GM19324 (cell line): ENCODE results near the gene ASB6.
"Not testable (repeated sequence)": the region's sequence is repeated elsewhere in the genome, so short reads cannot be mapped to it uniquely, and the experiment has no call there.

Experiments
- ATAC-seq: cut with Tn5 transposase; IDR thresholded peaks from one replicate; pipeline ENCODE4 v1.9.1; 2021; ENCODE audit warnings: mild to moderate bottlenecking, moderate library complexity; ENCODE audit not compliant: unreplicated experiment, low FRiP score

Gene ASB6

DNA sequence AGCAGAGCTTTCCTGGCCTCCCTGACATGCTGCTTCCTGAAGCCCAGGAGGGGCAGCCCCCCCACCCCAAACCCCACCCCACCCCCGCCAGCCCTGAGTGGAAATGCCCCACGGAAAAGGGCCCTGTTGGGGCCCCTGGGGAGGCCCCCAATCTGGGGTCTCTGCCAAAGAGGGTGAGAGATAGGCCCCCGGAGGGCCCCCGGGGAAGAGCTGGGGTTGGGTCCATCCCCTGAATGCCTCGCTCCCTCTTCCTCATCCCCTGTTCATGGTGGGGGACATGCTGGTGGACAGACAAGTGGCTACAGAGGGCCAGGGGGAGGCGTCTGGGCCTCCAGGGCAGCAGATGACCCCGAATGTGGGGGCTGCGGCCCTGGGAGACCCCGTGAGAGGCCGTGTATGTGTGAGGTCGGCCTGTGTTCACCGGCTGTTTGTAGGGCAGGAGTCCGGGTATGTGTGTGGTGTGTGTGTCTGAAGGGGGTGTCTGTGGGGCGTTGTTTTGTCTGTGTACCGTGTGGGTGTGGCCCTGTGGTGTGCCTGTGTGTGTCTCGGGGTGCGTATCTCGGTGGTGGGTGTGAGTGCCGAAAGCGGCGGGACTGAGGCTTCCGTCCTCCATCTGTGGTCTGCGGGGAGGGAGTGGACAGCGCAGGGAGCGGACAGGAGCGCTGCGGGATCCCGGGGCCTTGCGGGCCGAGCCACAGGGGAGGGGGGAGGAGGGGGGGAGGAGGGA lies 32.3 kb downstream of the ASB6 start:
- no peak for ATAC-seq

DNA sequence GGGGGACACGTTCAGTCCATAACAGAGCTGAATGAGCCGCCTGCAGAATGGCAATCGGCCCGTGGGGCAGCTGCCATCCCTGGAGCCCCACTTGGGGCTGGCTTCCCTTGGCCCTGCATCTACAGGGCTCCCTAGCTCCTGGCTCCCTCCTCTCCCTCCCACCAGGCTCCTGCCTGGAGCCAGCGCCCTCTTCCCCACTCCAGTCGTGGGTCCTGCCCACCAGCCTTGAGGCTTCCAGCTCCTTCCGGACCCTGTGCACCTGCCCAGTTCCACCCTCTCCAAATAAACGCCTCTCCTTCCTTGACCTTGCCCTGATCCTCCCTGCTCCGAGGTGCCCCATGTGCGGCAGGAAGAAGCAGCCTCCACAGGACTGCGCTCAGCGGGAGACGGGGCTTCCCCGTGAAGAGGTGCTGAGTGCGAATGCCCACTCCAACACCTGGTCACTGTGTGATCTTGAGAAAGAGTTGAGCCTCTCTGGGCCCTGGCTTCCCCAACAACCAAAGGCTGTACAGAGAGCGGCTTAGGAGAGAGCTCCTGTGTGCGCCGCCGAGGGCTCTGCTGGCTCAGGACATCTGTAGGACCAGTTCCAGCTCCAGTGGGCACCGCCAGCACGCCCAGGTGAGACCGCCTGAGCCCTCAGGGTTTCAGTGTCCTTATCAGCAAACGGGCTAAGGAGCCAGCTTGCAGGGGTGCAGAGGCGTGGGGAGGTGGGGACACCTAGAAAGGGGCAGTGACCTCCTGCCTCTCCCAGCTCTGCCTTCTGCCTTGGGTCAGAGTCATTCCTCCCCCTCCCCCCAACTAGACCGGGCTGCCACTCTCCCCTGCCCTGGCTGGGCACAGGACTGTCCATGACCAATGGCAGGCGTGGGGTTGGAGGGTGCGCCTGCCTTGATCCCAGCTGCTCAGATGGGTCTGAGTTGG lies 33.1 kb downstream of the ASB6 start:
- ATAC-seq: no peak

DNA sequence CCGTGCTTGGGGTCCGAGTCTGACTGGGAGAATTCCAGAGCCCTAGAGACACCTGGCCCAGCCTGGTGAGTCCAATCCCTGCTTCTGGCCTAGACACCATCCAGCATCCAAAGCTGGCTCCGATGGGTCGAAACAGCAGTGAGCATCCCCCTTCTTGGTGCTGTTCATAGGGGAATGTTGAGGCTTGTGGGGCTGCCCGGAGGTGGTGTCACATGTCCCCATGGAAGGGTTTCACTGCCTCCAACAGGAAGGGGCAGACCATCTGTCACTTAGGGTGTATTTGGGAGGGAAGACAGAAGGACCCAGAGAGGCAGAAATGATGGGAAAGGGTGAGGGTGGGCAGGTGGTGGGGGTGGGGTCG lies 34.9 kb downstream of the ASB6 start:
- no peak for ATAC-seq

DNA sequence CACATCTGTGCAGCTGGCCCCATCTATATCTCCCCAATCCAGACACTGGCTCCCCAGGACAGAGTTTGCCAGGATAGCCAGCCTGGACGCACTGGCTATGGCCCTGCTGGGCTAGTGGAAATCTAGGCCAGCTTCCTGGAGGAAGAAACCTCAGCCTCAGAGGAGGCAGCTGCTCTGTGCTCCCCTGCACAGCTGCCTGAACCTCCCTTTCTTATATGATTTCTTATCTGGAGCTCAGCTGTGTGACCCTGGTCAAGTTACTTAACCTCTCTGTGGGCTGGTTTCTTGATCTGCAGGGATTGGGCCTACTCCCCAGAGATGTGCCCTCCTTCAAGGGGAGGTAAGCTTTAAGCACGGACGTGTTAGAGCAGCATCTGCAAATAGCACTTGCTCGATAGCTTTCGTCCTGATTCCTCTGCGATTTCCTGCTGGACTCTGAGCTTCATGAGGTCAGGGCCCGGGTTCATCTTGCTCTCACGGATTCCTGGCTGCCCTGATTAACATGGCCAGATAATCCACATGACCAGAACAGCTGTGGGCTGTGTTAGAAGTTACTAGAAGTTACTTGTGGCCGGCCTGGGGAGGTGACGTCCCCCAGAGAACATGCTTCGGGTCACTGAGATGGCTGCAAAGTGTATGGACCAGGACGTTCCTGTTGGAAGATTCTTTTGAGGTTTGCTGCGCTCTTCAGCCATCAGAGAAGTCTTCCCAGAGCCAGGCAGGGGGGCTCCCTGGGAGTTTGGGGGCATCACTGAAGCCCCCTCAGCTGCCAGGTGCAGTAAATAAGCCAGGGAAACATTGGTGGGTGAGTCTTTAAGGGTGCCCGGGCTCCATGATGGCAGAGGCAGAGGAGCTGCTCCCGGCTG lies 35.6 kb downstream of the ASB6 start:
- ATAC-seq: no peak

DNA sequence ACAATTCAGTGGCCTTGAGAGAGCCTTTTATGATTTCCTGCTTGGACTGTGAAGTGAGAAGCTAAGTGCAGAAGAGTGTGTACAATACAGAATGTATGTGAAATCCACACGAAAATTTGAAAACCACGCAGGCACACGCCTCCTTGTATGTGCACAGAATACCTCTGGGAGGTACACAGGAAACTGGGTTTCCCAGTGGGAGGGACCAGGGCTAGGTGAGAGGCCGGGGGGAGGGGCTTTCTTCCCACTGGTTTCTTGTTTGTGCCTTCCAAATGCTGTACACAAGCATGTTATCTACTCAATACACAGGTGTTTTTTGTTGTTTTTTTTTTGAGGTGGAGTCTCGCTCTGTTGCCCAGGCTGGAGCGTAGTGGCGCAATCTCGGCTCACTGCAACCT lies 37.2 kb downstream of the ASB6 start:
- ATAC-seq: no peak

DNA sequence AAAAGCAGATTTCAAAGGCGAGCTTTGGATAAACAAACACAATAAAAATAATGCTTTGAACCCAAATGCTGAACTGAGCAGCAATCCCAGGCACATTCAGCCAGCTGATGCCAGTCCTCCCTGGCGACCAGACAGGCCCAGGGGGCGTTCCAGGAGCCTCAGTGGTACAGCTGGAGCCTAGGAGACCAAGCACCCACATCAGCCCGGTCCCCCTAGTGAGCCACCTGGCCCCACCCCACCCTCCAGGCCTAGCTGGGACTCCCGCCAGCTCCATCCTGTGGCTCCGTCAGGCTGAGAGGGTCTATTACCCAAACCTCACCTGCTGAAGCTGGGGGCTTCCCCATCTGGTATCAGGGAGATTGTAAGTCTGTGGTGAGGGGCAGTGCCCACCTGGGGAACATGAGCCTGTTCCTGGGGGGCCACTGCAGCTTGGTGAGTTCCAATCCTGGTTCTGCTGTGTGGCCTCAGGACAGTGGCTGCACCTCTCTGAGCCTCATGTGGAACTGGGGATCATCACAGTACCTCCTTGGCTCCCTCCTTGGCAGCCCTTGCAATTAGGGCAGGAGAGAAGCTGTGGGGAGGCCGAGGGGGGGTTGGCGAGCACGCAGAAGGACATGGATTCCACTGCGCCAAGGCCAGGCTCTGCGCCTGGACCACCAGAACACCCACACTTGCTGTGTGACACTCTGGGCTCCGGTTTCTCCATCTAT lies 37.7 kb downstream of the ASB6 start:
- ATAC-seq: no peak

DNA sequence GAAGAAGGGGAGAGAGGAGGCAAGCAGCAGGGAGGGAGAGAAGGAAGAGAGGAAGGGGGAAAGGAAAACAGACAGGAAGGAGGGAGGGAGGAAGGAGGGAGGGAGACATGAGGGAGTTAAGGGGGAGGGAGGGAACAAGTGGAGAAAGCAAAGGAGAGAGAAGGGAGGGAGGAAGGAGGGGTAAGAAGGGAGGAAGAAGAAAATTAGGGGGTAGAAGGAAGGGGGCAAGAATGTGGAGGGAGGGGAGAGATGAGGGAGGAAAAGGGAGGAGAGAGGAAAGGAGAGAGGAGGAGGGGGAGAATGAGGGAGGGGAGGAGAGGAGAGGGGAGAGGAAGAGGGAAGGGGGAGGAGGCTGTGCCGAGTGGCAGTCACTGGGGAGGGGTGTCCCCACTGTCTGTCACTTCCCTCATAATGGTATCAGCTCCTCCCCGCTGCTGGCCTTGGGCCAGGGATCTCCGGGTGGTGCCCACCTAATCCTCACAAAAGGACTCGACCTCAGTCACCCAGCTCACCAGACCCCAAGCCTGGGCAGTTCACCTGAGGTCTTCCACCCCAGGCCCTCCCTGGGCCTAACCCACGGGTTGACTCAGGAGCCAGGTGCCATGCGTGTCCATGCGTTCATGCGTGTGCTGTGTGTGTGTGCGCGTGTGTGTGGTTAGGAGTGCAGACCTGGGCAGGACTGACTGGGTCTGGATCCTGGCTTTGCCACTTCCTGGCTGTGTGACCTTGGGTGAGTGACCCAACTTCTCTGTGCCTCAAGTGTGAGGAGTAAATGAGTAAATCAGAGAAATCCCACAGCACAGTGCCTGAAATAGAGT lies 39.1 kb downstream of the ASB6 start:
- ATAC-seq: no peak

DNA sequence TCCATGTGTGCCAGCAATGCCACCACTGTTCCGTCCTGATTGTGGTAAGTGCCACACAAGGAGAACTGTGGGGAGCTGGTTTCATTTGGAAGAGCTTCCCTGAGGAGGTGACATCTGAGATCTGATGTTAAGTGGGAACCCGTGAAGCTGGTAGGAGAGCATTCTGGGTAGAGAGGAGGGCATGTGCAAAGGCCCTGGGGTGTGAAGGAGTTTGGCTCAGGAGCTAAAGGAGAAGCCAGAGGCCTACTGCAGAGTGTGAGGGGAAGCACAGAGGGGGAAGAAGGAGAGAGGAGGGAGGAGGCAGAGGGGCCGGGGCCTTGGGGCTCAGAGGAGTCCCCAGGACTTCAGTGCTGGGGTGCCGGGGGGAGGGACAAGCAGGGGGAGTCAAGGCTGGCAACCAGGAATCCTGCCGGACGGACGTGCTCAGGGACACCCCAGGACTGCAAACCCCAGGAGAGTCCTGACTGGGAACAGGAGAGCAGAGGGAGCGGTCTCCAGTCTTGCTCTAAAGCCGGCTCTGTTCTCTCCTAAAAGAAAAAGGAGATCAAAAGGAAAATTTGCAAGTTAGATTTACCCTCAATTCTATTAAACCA lies 40.8 kb downstream of the ASB6 start:
- no peak for ATAC-seq

DNA sequence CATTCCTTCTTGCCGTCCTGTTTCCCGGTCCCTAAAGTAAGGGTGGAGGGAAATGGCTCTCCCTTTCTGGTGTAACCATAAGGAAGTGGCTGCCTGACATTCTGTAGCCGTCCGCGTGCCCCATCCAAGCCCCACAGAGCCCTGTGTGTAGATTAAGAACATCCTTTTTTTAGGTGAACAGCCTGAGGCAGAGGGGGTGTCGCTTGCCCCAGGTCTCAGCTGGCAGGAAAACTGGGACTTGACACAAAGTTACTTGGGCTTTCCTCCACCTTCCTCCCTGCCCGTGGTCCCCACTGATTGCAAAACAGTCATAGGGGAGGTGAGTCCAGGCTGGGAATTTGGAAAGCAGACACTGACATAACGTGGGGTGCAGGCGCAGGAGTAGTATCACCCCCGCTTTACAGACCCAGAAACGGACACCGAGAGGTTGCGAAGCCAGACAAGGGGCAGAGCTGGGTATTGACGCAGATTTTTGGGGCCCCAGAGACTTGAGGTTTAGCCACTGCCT lies 43.8 kb downstream of the ASB6 start:
- ATAC-seq: no peak

DNA sequence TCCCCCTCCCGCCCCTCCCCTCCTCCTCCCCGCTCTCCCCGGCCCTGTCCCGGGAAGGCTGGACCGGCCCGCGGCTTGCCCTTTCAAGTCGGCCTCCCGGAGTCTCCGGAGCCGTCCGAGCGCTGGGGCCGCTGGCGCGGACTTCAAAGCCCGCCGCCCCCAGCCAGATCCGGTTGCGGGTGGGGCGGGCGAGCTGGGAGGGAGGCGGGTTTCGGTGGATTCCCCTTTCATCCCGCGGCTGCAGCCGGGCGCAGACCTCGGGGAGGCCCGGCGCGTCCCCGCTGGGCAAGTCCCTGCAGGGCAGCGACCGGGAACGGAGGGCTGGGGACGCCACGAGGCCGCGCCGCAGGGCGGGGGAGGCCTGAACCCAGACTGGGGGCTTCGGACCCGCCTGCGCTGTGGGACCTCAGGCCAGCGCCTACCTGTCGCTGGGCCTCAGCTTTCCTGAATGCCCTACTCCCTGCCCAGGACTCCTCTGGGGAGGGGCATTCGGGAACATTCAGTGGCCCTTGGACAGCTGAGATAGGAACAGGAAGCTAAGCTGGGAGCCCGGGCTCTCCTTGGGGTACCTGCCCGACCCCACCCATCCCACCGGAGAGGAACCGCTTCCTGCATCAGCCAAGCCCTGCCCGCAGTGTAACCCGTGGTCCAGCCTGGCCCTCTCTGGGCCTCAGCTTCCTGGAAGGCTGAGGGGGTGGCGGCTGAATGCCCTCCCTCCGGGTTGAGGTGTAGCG lies 44.4 kb downstream of the ASB6 start:
- ATAC-seq: no peak

DNA sequence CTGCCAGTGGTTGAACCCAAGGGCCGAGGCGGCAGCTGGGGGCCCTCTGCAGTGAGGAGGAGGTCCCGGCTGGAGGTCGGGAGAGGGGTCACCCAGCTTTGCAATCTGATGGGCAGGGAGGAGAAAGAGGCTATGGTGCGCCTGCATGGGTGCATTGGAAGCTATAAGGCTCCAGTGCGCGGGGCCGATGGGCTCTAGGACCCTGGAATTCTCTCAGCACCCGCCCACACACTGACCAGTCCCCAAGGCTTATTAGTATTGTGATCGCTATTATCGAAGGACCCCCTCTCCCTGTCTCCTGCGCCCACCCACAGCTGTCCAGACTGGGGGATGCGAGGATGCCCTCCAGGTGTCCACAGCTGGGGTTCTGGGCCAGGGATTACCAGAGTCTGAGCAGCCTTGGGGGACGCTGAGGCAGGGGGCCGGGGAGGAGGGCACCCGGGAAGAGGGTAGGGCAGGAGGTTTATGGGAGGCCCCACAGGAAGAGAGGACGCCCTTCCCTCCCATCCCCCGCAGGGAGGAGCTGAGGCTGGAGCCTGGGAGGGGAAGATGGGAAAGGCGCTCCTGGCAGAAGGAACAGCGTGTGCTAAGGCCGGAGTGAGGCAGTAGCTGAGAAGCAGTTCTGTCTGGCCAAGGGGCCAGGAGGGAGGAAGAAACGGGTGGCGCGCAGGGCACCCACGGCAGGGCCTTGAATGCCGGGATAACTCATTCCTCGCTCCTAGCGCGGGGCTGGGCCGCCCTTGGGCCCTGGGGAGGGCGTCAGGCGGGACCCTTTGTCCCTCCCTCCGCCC lies 45.2 kb downstream of the ASB6 start:
- ATAC-seq: no peak

DNA sequence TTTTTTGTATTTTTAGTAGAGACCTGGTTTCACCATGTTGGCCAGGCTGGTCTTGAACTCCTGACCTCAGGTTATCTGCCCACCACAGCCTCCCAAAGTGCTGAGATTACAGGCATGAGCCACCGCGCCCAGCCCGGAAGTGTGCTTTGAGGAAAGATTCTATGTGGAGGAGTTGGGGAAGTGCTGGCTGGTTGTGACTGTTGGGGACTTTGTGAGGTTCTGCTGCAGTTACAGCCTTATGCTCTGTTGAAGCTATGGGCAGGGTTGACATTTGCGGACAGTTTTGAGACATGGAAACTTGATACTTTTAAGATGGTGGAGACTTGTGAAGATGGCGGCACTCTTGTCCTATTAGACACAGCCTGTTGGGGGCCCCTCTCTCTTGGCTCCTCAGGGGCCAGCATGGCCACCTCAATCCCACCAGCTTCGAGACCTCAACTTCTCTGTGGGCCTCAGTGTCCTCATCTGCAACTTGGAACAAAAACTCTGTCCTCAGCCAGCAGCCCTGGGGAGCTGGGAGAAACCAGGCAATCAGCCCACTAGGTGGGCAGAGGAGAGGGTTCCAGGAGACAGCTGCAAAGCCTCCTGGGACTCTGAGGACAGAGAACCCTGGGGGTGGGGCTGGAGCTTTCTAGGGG lies 45.9 kb downstream of the ASB6 start:
- ATAC-seq: no peak

DNA sequence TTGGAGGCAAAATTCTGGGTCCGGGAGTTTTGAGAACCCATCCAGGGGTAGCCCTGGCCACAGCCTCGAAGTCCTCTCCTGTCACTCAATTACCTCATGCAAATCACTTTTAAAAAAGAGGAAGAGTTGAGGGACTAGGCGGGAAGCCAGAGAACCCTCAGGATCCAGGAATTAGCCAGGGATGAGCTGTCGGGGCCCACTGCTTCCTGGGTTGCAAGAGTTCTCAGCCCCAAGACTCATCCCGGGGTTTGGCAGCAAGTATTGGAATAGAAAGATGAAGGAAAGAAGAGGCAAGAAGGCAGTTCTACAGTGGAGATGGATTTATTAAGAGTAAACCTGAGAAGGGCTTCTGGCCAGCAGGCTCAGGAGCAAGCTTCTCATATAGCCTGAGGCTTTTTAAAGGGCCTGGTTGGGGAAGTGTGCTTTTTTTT lies 46.6 kb downstream of the ASB6 start:
- no peak for ATAC-seq

DNA sequence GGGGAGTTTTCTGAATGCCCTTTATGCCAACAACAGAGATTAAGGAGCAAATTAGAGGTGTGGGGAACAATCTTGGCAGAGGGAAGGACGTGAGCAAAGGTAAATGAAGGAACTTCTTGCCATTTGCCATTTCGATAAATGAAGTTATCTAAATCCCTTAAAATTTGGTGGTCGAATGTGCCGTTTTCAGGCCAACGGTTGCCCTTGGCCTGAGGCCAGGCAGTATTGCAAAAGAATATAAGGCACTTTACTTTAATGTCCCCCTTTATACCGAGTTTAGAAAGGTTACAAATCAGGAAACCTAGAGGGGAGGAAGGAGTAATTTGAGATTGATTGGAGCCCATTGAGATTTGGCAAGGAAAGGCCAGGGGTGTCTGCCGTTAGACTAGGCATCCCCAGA lies 47.3 kb downstream of the ASB6 start:
- ATAC-seq: no peak

DNA sequence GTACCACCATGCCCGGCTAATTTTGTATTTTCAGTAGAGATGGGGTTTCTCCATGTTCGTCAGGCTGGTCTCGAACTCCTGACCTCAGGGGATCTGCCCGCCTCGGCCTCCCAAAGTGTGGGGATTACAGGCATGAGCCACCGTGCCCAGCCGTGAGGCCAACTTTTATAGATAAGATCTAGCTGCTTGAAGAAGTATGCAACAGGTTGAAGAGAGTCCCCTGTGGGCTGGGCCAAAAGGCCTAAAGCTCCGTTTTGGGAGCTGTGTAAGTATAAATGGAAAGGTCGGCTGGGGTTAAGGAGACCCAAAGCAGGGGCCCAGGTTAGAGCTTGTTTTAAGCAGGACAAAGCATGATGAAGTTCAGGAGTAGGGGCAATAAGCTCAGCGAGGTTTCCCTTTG lies 49.2 kb downstream of the ASB6 start:
- not testable (repeated sequence) for ATAC-seq

DNA sequence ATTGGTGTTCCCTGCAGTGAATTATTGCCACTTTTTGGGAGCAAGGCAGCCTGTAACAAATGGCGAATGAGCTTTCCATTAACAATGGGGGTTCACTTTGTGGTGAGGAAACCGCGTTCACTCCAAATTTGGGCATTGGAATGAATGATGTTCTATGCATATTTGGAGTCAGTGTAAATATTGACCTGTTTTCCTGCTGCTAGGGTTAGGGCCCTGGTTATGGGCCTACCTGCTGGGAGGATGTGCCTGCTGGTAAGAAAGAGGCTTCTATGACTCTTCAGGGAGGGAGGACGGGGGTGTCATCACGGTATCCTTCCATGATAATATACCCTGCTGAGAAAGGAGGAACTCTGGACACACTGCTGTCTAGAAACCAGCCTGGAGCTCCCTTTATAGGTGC lies 50.0 kb downstream of the ASB6 start:
- ATAC-seq: no peak

DNA sequence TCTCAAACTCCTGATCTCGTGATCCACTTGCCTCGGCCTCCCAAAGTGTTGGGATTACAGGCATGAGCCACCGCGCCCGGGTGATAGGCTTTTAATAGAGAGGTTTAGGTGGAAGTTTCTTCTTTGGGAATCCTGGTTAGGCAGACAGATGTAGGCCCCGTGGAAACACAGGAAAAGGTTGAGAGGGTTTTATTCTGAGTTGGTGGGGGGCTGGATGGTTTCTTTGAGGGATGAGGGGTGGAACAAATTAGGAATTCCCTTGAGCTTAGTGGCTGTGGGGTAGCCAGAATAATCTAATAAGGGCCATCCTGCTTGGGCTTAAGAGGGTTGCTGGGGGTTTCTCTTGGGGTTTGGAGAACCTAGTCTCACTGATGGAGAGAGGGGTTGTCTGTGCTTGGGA lies 51.5 kb downstream of the ASB6 start:
- ATAC-seq: no peak
